Lower leg skin (tissue), 3 donors: Measurements from ENCODE around the gene KCNC2.

Experiments
- CTCF ChIP-seq, 3 donors: fragments of 450-650 bp; IDR thresholded peaks; one replicate each; pipeline ENCODE4 v1.5.1; 2016; ENCODE audit warnings: antibody characterized with exemption in 3 of 3, mild to moderate bottlenecking in 3 of 3, moderate library complexity in 2 of 3
- POLR2A ChIP-seq, 2 donors: fragments of 450-650 bp; IDR thresholded peaks; one replicate each; pipeline ENCODE4 v1.6.1; 2016 to 2017; ENCODE audit warnings: antibody characterized with exemption in 2 of 2, mild to moderate bottlenecking in 1 of 2, moderate library complexity in 1 of 2

- TF ChIP-seq CTCF (IDR thresholded peaks at IDR 0.05) (no peak), POLR2A (IDR thresholded peaks at IDR 0.05) (no peak)
These were observed 26.6 kb upstream of the KCNC2 start for GRCh38 chr12:75236206-75236605.
